Type B pancreatic cell (in vitro differentiated cells): Measurements from ENCODE around the gene POLN. TPM values are rescaled to one million over a fixed set of nuclear protein-coding genes. Genes with fewer than 3 reads are reported as not detected.

Experiments
- DNase-seq: peaks from one replicate; pipeline ENCODE4 v3.0.0; 2021; ENCODE audit warnings: mixed read lengths; ENCODE audit not compliant: unreplicated experiment; ENCODE audit errors: extremely low spot score
- H3K27ac Mint-ChIP-seq: 2 replicates; pipeline ENCODE4 v1.8.0; 2021; ENCODE audit warnings: mild to moderate bottlenecking, mixed read lengths
- H3K27me3 Mint-ChIP-seq: 2 replicates; pipeline ENCODE4 v1.8.0; 2021; ENCODE audit warnings: mixed read lengths
- H3K36me3 Mint-ChIP-seq: 2 replicates; pipeline ENCODE4 v1.8.0; 2021; ENCODE audit warnings: mixed read lengths
- H3K4me1 Mint-ChIP-seq: one replicate; pipeline ENCODE4 v1.8.0; 2021; ENCODE audit warnings: mixed read lengths; ENCODE audit not compliant: unreplicated experiment
- H3K4me3 Mint-ChIP-seq: 2 replicates; pipeline ENCODE4 v1.8.0; 2021; ENCODE audit warnings: mild to moderate bottlenecking, mixed read lengths
- H3K9me3 Mint-ChIP-seq: 2 replicates; pipeline ENCODE4 v1.8.0; 2021; ENCODE audit warnings: mixed read lengths
- CTCF ChIP-seq: fragments of 200-600 bp; sonication (generic); conservative IDR thresholded peaks from 2 replicates; pipeline ENCODE4 v1.5.0; 2021; ENCODE audit warnings: antibody characterized with exemption, mild to moderate bottlenecking
- total RNA-seq: library from RNA; stranded (reverse); gene quantifications from 2 replicates; pipeline ENCODE4 v1.2.1, GENCODE V29; 2021; ENCODE audit warnings: low replicate concordance

Gene POLN
- total RNA-seq, 1 donor from 2014 or later: 4.1 TPM

- no peaks in the 10 kb centered on the region for H3K27me3 Mint-ChIP-seq
- DNase-seq: no peak
- TF ChIP-seq CTCF: peak; percentile 28
- H3K9me3 Mint-ChIP-seq: no peaks in the 10 kb centered on the region
- H3K36me3 Mint-ChIP-seq: peaks cover 10% of the 10 kb centered on the region
- peaks cover 42% of the 10 kb centered on the region for H3K4me1 Mint-ChIP-seq
- H3K27ac Mint-ChIP-seq: no peak overlapping the region
- H3K4me3 Mint-ChIP-seq: peak overlapping the region; percentile 13
Observed at GRCh38 chr4:2243681-2244380, 1.9 kb upstream of the POLN start.

GRCh38 chr4:2241003-2241402 lies 918 bp downstream of the POLN start:
- H3K4me3 Mint-ChIP-seq: peak overlapping the region; percentile 96
- no peak for DNase-seq
- H3K36me3 Mint-ChIP-seq: peaks cover 18% of the 10 kb centered on the region
- H3K27me3 Mint-ChIP-seq: no peaks in the 10 kb centered on the region
- H3K27ac Mint-ChIP-seq: peak overlapping the region; percentile 81
- TF ChIP-seq CTCF: no peak
- H3K9me3 Mint-ChIP-seq: no peaks in the 10 kb centered on the region
- H3K4me1 Mint-ChIP-seq: peaks cover 45% of the 10 kb centered on the region

- Mint-ChIP-seq H3K27me3 (no peaks in the 10 kb centered on the region), H3K27ac (no peak overlapping the region), H3K36me3 (peaks cover 26% of the 10 kb centered on the region), H3K9me3 (no peaks in the 10 kb centered on the region), H3K4me1 (peaks cover 22% of the 10 kb centered on the region), H3K4me3 (no peak overlapping the region)
- no peak for TF ChIP-seq CTCF
- DNase-seq: no peak
Observed at GRCh38 chr4:2236944-2237666, 4.8 kb downstream of the POLN start.

- Mint-ChIP-seq H3K4me3 (no peak overlapping the region), H3K9me3 (no peaks in the 10 kb centered on the region), H3K27ac (no peak overlapping the region), H3K27me3 (no peaks in the 10 kb centered on the region), H3K4me1 (no peaks in the 10 kb centered on the region), H3K36me3 (peaks cover 8% of the 10 kb centered on the region)
- no peak for DNase-seq
- no peak for TF ChIP-seq CTCF
Observed at GRCh38 chr4:2231082-2231481, 10.8 kb downstream of the POLN start.

- no peaks in the 10 kb centered on the region for H3K27me3 Mint-ChIP-seq
- TF ChIP-seq CTCF: no peak
- H3K36me3 Mint-ChIP-seq: no peaks in the 10 kb centered on the region
- H3K4me3 Mint-ChIP-seq: no peak overlapping the region
- no peak overlapping the region for H3K27ac Mint-ChIP-seq
- H3K9me3 Mint-ChIP-seq: no peaks in the 10 kb centered on the region
- peaks cover 6% of the 10 kb centered on the region for H3K4me1 Mint-ChIP-seq
- DNase-seq: no peak
Observed at GRCh38 chr4:2226261-2226660, 15.7 kb downstream of the POLN start.
